HK-2 (cell line): ENCODE results near the gene UIMC1.
A peak's percentile ranks its signal among the peaks of the same experiment; 100 is the strongest.
"Not testable (repeated sequence)": the region's sequence is repeated elsewhere in the genome, so short reads cannot be mapped to it uniquely, and the experiment has no call there.

Source experiments
- DNase-seq: peaks from one replicate; pipeline ENCODE4 v3.0.0-alpha.2; 2018; ENCODE audit not compliant: unreplicated experiment

UIMC1 gene

DNA sequence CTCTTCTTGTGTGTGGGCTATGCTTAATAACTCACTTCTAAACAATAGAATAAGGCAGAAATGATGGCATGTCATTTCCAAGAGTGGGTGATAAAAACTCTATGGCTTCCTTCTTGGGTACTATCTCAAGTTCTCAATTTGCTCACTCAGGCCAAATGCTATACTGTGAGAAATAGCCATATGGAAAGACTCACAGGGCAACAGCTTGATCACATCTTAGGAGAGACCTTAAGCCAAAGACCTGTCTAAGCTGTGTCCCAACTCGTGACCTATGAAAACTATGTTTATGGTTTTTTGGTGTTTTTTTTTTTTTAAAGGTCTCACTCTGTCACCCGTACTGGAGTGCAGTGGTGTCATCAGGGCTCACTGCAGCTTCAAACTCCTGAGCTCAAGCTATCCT is 2.1 kb upstream of the UIMC1 start:
- DNase-seq: no peak

DNA sequence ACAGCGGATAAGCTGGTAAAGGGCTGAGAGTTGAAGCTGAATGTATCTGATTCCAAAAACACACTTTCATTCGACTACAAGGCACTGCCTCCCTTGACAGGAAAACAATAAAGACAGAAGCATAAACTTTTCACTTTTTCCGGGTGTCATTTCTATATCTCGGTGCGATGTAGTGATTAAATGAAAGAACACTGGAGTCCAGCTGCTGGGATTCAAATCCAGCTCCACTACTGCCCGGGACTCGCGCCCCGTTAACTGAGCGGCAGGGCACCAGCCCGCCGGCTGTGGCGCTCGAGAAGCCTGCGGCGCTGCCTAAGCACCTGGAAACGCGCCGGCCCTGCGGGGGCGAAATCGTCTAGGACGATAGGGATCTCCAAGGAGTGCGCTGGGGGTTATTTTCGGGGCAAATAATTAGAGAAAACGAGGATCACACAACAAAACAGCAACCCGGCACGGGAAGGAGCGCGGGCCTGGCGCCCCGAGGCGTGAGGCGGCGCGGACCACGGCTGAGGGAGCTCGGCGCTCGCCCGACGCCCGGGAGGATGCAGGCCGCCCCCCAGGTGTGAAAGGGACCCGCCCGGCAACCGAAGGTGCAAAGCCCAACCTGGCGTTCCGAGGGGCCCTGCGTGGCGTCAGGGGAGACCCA is 837 bp downstream of the UIMC1 start:
- DNase-seq: peak; percentile 53

DNA sequence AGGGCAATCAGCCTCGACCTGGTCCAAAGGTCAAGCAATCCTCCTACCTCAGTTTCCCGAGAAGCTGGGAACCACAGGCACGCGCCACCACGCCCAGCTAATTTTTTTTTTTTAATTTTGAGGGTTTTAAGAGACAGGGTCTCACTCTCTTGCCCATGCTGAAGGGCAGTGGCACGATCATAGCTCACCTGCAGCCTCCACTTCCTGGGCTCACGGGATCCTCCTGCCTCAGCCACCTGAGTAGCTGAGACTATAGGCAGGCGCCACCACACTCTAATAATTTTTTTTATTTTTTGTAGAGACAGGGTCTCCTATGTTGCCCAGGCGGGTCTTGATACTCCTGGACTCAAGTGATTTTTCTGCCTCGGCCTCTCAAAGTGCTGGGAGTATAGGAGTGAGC is 1.6 kb downstream of the UIMC1 start:
- DNase-seq: no peak

DNA sequence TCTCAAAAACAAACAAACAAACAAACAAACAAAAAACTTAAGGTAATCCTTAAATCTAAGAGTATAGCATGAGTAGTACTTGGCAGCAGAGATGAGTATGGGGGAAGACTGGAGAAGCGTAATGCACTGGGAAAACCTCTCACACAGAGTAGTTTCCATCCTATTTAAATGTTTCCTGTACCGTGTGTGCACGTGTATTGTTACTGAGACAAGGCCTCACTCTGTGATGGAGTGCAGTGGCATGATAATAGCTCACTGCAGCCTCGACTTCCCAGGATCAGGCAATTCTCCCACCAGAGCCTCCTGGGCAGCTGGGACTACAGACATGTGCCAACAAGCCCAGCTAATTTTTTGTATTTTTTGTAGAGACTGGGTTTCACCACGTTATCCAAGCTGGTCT is 2.9 kb downstream of the UIMC1 start:
- no peak for DNase-seq

- DNase-seq: not testable (repeated sequence)
These were observed 7.1 kb downstream of the UIMC1 start for GRCh38 chr5:176999526-176999925.

- no peak for DNase-seq
These were observed 7.8 kb downstream of the UIMC1 start for GRCh38 chr5:176998828-176999227.

DNA sequence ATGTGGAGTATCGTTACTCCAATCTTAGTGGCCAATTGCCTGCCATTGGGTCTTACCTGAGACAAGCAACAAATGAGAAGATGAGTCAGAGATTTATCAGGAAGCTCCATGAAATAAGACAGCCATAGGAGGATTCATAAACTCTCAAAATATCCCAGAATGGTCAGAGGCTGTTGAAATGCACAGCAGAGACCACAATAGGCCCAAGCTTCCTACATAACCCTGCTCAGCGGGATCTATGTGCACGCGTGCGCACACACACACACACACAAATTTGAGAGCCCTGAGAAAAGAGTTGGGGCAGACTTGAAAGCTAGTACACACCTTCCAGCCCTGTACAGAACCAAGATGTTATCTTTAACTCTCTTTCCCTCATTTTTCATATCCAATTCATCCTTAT is 9.8 kb downstream of the UIMC1 start:
- no peak for DNase-seq

GRCh38 chr5:176995896-176996767 is 10.4 kb downstream of the UIMC1 start:
- no peak for DNase-seq

DNA sequence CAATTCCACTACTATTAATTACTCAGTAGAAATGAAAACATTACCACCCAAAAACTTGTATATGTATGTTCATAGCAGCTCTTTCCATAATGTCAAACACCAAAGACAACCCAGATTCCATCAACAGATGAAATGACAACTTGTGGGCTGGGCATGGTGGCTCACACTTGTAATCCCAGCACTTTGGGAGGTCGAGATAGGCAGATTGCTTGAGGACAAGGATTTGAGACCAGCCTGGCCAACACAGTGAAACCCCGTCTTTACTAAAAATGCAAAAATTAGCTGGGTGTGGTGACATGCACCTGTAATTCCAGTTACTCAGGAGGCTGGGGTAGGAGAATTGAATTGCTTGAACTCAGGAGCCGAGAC is 11.5 kb downstream of the UIMC1 start:
- DNase-seq: no peak

GRCh38 chr5:176994460-176995121 is 12.0 kb downstream of the UIMC1 start:
- DNase-seq: no peak

DNA sequence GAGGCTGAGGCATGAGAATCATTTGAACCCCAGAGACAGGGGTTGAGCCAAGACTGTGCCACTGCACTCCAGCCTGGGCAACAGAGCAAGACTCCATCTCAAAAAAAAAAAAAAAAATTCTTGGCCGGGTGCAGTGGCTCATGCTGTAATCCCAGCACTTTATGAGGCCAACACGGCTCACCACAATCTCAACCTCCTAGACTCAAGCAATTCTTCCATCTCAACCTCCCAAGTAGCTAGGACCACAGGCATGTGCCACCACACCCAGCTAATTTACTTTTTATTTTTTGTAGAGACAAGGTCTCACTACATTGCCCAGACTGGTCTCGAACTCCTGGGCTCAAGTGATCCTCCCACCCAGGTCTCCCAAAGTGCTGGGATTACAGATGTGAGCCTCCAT is 13.5 kb downstream of the UIMC1 start:
- not testable (repeated sequence) for DNase-seq

DNA sequence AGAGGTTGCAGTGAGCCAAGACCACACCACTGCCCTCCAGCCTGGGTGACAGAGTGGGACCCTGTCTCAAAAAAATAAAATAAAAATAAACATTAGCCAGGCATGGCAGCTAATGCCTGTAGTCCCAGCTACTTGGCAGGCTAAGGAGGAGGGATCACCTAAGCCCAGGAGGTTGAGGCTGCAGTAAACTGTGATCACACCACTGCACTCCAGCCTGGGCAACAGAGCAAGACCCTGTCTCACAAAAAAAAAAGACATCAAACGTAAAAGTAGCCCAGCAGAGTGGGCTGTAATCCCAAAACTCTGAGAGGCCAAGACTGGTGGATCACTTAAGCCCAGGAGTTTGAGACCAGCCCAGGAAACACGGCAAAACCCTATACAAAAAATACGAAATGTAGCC is 19.0 kb downstream of the UIMC1 start:
- DNase-seq: no peak

- no peak for DNase-seq
These were observed 20.3 kb downstream of the UIMC1 start for GRCh38 chr5:176986280-176986679.

GRCh38 chr5:176985516-176985915 is 21.1 kb downstream of the UIMC1 start:
- no peak for DNase-seq

- not testable (repeated sequence) for DNase-seq
These were observed 22.4 kb downstream of the UIMC1 start for GRCh38 chr5:176984176-176984575.

- DNase-seq: not testable (repeated sequence)
These were observed 23.0 kb downstream of the UIMC1 start for GRCh38 chr5:176983593-176983992.

- not testable (repeated sequence) for DNase-seq
These were observed 23.5 kb downstream of the UIMC1 start for GRCh38 chr5:176983112-176983511.

GRCh38 chr5:176980818-176981217 is 25.8 kb downstream of the UIMC1 start:
- no peak for DNase-seq

DNA sequence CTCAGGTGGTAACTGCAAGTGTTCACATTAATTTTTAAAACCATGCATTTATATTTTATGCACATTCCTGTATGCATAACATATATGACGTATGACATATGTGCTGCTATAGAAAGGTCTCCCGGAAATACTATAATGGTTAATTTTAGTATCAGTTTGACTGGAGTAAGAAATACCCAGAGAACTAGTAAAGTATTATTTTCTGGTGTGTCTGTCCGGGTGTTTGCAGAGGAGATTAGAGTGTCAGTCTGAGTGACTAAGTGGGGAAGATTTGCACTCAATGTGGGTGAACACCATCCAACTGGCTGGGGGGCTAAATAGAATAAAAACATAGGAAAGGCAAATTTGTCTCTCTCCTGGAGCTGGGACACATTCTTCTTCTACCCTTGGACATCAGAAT is 26.9 kb downstream of the UIMC1 start:
- DNase-seq: no peak

- DNase-seq: no peak
These were observed 40.9 kb downstream of the UIMC1 start for GRCh38 chr5:176965633-176966032.

DNA sequence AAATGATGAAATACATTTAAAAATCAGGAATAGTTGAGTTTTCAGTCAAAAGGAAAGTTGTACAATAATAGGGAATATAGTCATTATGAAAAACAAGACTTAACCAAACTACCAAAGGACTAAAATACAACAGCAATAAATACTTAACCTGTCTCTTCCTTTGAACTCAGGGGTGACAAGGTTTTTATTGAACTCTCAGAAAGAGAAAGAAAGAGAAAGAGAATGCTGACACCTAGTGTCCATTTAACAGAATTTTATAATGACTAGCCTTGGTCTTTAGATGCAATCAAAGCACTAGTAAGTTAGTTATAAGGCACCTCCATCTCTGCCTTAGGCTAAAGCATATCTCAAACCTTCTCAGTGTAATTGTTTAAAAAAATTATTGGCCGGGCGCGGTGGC is 47.5 kb downstream of the UIMC1 start:
- no peak for DNase-seq

GRCh38 chr5:176956756-176957155 is 49.8 kb downstream of the UIMC1 start:
- no peak for DNase-seq

- no peak for DNase-seq
These were observed 50.7 kb downstream of the UIMC1 start for GRCh38 chr5:176955895-176956294.
